Measurements from ENCODE around the gene RRAD.

Gene RRAD

DNA sequence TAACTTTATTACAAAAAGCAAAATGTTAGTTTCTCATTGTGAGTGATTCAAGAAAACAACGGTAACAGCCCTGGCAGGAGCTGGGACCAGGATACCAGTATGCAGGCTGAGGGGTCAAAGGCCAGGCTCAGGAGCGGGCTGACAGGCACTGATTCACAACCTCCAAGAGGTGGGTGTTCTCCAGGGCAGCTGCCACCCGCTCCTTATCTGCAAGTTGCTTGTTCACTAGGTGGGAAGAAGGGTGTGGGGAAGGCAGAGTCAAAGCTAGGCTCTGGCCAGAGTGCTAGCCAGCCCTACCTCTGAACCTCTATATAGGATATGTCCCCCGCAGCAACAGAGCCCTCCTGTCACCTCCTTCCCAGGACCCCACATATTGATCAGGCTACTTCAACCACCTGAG is 6.7 kb upstream of the RRAD start:
- Mint-ChIP-seq H3K4me3 (peak overlapping the region; percentile 94 to 99 (median 99)), H3K27ac (no peak overlapping the region), H3K36me3 (ENCODE audit: low read depth) (peaks cover 10% of the 10 kb centered on the region), H3K9me3 (no peaks in the 10 kb centered on the region), H3K4me1 (peaks cover 28% of the 10 kb centered on the region), H3K27me3 (ENCODE audit: low read depth) (peaks cover 10% of the 10 kb centered on the region)
- TF ChIP-seq, protein P1, sequence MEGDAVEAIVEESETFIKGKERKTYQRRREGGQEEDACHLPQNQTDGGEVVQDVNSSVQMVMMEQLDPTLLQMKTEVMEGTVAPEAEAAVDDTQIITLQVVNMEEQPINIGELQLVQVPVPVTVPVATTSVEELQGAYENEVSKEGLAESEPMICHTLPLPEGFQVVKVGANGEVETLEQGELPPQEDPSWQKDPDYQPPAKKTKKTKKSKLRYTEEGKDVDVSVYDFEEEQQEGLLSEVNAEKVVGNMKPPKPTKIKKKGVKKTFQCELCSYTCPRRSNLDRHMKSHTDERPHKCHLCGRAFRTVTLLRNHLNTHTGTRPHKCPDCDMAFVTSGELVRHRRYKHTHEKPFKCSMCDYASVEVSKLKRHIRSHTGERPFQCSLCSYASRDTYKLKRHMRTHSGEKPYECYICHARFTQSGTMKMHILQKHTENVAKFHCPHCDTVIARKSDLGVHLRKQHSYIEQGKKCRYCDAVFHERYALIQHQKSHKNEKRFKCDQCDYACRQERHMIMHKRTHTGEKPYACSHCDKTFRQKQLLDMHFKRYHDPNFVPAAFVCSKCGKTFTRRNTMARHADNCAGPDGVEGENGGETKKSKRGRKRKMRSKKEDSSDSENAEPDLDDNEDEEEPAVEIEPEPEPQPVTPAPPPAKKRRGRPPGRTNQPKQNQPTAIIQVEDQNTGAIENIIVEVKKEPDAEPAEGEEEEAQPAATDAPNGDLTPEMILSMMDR (IDR thresholded peaks at IDR 0.05; ENCODE audit: unreplicated experiment in 3 of 3), result no peak

DNA sequence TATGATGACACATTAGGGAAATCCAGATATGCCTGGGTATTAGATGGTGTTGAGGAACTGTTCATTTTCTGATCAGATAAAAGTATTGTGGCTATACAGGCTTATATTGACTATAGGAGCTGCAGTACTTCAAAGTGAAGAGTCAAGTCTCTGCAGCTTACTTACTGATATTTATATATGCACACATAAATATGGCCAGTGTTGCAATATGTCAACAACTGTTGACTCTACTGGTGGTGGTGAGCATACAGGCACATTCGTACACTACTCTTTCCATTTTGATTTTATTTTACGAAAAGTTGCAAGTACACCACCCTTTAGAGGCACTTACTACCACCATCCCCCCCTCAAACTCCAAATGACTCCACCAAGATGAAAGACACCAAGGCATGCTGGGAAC is 6.3 kb upstream of the RRAD start:
- Mint-ChIP-seq H3K9me3 (no peaks in the 10 kb centered on the region), H3K27me3 (ENCODE audit: low read depth) (peaks cover 14% of the 10 kb centered on the region), H3K27ac (no peak overlapping the region), H3K4me1 (peaks cover 25% of the 10 kb centered on the region), H3K4me3 (peak overlapping the region; percentile 94 to 99 (median 99)), H3K36me3 (ENCODE audit: low read depth) (peaks cover 10% of the 10 kb centered on the region)
- TF ChIP-seq, protein P1 (IDR thresholded peaks at IDR 0.05; ENCODE audit: unreplicated experiment in 3 of 3), result no peak

DNA sequence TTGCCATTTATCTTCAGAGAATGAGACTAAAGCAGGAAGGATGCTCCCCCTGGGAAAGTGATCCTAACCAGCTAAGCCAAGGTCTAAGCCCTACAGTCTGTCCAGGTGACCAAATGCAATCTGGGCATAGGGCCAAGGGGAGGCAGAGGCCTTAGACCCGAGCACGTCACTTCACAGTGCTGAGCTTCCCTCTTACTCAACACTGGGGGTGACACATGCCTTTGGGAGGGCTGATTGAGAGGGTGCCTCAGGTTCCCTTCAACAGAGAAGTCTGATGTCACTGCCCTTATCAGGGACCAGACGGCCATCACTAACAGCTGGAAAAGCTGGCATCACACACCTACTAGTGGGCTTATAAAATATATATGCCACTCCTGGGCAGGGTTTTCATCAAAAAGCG is 4.9 kb upstream of the RRAD start:
- Mint-ChIP-seq H3K36me3 (ENCODE audit: low read depth) (peaks cover 10% of the 10 kb centered on the region), H3K4me3 (peak overlapping the region; percentile 23 to 67 (median 26)), H3K9me3 (no peaks in the 10 kb centered on the region), H3K4me1 (peaks cover 27% of the 10 kb centered on the region), H3K27me3 (ENCODE audit: low read depth) (peaks cover 29% of the 10 kb centered on the region), H3K27ac (no peak overlapping the region)
- TF ChIP-seq, protein P1 (IDR thresholded peaks at IDR 0.05; ENCODE audit: unreplicated experiment in 3 of 3), result no peak

DNA sequence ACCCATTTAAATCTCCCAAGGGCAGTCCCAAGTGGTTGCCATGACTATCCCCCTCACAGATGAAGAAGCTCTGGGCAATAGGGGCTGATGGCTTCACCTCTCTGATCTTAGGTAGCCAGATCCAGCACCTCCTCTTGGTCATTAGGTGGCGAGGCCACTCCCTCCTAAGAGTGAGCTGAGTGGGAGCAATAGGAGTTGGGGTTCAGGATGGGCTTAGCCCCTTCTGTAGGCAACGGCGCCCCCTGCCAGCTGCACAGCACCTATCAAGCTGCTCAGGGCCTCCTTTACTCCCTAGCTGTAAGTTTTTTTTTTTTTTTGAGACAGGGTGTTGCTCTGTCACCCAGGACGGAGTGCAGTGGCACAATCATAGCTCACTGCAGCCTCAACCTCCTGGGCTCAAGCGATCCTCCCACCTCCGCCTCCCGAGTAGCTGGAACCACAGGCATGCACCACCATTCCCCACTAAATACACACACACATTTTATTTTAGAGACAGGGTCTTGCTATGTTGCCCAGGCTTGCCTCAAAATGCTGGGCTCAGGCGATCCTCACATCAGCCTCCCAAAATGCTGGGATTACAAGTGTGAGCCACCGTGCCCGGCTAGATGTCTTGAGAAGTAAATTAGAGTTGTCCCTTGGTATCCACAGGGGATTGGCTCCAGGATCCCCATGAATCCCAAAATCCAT is 3.5 kb upstream of the RRAD start:
- H3K4me1 Mint-ChIP-seq, result peaks cover 24% of the 10 kb centered on the region
- H3K4me3 Mint-ChIP-seq, result no peak overlapping the region
- no peaks in the 10 kb centered on the region for H3K9me3 Mint-ChIP-seq
- TF ChIP-seq, protein P1 (IDR thresholded peaks at IDR 0.05; ENCODE audit: unreplicated experiment in 3 of 3), result peak in 2 of 3 experiments; percentile 30 to 36
- peaks cover 40% of the 10 kb centered on the region for H3K27me3 Mint-ChIP-seq (ENCODE audit: low read depth)
- H3K27ac Mint-ChIP-seq, result no peak overlapping the region
- H3K36me3 Mint-ChIP-seq (ENCODE audit: low read depth), result peaks cover 8% of the 10 kb centered on the region

DNA sequence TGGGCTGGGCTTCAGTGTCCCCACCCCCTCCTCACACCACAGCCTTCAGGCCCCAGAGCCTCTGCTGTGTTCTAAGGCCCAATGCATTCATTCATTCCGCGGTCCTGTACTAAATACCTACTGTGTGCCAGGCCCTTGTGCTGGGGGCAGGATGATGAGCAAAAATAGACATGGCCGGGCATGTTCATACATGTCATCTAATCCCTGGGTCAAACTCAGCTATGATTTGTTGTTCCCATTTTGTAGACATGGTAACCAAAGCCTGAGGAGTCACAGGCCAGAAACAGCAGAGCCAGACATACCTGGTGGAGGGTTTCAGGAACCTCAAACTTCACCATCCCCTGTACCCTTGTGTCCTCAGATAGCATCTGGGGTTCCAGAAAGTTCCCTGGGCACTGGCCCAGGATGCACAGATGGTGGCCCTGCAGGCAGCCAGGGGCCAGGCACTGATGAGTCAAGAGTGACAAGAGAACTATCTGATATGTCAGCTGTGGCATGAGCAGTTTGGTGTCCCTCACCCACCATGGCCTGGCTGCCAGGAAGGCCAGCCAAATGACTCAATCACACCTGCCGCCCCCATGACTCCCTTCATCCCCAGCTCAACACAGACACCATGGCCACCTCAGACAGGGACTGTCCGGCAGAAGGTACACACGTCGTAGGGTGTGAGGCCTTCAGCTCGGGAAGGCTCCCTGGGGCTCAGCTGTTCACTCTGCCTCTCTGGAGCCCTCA is 2.7 kb upstream of the RRAD start:
- Mint-ChIP-seq H3K4me1 (peaks cover 24% of the 10 kb centered on the region), H3K27ac (no peak overlapping the region), H3K27me3 (ENCODE audit: low read depth) (peaks cover 48% of the 10 kb centered on the region), H3K4me3 (no peak overlapping the region), H3K36me3 (ENCODE audit: low read depth) (peaks cover 7% of the 10 kb centered on the region), H3K9me3 (no peaks in the 10 kb centered on the region)
- TF ChIP-seq, protein P1 (IDR thresholded peaks at IDR 0.05; ENCODE audit: unreplicated experiment in 3 of 3), result no peak
